Measurements from ENCODE around the gene MBTPS2.

MBTPS2 gene

GRCh38 chrX:21934414-21934813 is 95.0 kb downstream of the MBTPS2 start:
- DNase-seq (ENCODE audit: low spot score), result no peak
